GM15510 (cell line): ENCODE measurements around the gene PHF2.

Experiments
- POLR2A ChIP-seq: IDR thresholded peaks from 3 replicates; pipeline ENCODE4 v1.6.1; 2011; ENCODE audit warnings: borderline replicate concordance; ENCODE audit not compliant: insufficient read length; ENCODE audit errors: extremely low read depth

The PHF2 gene

GRCh38 chr9:93709600-93710369, 133.4 kb downstream of the PHF2 start:
- no peak for TF ChIP-seq POLR2A

- no peak for TF ChIP-seq POLR2A
Measured at GRCh38 chr9:93710370-93710723, 134.0 kb downstream of the PHF2 start.

DNA sequence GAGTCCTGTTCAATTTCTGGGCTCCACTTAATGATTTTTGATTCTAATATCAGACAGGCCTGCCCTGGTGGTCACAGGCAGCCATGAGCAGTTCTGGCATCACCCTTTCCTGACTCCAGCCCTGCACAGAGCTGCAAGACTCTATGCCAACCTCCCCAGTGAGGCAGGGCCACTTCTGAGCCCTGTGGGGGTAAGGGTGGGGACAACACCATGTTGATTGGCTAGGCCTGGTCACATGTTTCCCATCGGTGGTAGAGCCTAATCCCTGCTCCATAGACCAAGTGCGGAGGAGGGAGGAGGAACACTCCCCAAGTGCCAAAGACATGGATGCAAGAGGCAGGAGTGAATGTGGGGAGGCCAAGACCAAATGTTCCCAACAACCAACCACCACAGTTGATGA, 134.6 kb downstream of the PHF2 start:
- no peak for TF ChIP-seq POLR2A

DNA sequence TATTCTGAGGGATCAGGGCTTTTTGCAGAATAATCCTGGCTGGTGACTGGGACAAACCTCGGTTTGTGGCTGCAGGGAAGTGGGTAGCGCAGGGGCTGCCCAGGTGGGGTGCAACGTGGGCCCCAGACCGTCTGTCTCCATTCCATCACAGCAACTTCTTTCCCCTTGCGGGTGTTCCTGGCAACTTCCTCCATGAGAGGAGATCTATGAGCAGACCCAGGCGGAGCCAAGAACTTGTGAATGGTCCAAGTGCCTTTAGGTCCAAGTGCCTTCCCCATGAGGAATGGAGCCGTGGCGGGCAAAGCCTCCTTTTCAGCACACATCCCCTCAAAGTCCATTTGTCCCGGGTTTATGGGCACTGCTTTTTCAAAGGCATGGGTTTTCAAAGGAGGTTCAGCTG, 136.5 kb downstream of the PHF2 start:
- TF ChIP-seq POLR2A: no peak

- no peak for TF ChIP-seq POLR2A
Measured at GRCh38 chr9:93713716-93714115, 137.3 kb downstream of the PHF2 start.

DNA sequence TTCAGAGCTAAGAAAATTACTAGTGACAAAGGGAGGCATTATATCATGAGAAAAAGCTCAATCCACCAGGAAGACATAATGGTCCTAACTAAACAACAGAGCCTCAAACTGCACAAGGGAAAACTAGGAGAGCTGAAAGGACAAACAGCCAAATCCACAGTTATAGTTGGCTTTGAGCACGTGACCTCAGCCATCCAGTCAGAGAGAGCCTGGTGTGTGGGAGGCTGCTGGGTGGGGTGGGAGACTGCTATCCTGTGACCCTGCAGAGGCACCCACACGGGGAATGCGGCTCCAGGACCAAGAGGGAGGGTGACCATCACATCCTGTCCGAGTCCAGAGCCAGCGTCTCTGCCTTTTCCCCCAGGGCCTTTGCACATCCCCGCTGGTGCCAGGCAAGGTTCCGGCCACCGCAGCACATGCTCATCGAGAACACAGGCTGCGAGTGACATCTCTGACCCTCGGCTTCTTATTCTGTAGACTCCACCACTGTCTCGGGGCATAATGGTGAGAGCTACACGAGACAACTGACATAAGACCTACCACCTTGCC, 145.1 kb downstream of the PHF2 start:
- no peak for TF ChIP-seq POLR2A

DNA sequence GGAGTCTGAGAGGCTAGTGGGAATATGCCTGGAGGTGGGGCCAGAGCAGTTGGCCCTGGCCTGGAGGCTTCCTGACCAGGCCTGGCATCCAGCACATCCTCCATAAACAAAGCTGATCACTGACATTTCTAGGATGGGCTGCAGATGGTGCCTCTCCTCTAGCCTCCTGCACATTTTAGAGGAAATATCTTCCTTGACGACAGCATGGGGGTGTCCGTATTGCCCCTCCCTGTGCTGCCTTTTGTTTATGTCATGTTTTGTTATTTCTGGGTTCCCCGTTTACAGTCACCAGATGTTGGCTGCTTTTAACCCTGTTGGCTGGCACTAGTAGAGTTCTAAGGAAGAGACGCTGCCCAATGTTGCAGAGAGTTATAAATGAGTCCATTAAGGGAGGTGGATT, 148.5 kb downstream of the PHF2 start:
- TF ChIP-seq POLR2A: no peak

GRCh38 chr9:93725382-93725781, 149.0 kb downstream of the PHF2 start:
- TF ChIP-seq POLR2A: no peak

DNA sequence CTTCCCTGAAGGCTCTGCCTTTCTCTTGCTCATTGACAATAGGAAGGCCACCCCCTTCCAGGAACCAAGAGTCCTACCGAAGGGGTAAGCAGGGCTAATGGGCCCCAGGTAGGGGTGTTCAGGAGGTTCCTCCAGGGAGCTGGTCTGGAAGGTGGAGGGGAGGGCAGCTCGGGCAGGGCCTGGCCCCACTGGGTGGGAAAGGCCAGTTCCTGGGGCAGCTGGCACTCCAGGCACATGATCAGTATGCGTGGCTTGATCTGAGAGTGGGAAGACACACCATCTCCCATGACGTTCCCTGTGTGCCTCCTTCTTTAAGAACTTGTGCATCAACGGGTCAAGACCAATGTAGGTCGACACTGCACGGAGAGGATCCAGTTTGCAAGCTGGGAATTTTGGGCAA, 149.8 kb downstream of the PHF2 start:
- TF ChIP-seq POLR2A: no peak
